ENCODE data around the gene WNT7B. TPM values are rescaled to one million over a fixed set of nuclear protein-coding genes. Genes with fewer than 3 reads are reported as not detected.

WNT7B gene
- total RNA-seq, 1 donor from 2014 or later, result not detected

DNA sequence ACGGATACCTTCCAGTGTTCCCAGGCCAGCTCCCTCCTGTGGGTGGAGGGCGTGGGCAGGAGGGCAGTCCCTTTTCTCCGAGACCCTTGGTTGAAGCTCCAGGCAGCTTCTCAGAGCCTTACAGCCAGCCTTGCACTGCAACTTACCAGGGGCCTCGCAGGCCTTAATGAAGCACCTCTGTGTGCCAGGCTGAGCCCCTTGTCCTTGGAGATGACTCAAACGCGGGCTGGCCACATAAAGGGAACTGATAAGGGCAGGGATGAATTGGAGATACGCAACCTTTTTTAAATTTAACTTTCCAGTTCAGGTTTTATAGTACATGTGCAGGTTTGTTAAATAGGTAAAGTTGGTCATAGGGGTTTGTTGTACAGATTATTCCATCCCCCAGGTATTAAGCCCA is 72.7 kb downstream of the WNT7B start:
- no peak overlapping the region for H3K4me3 Mint-ChIP-seq
- H3K27ac Mint-ChIP-seq, result no peak overlapping the region
- H3K4me1 Mint-ChIP-seq (ENCODE audit: low read depth), result no peaks in the 10 kb centered on the region
- H3K27me3 Mint-ChIP-seq (ENCODE audit: insufficient read depth), result peaks cover 5% of the 10 kb centered on the region
- intact Hi-C loops (cut with micrococcal nuclease), result no loop called here
- DNase-seq (ENCODE audit: low spot score), result no peak
- H3K9me3 Mint-ChIP-seq, result no peaks in the 10 kb centered on the region
- no peaks in the 10 kb centered on the region for H3K36me3 Mint-ChIP-seq (ENCODE audit: low read depth)

DNA sequence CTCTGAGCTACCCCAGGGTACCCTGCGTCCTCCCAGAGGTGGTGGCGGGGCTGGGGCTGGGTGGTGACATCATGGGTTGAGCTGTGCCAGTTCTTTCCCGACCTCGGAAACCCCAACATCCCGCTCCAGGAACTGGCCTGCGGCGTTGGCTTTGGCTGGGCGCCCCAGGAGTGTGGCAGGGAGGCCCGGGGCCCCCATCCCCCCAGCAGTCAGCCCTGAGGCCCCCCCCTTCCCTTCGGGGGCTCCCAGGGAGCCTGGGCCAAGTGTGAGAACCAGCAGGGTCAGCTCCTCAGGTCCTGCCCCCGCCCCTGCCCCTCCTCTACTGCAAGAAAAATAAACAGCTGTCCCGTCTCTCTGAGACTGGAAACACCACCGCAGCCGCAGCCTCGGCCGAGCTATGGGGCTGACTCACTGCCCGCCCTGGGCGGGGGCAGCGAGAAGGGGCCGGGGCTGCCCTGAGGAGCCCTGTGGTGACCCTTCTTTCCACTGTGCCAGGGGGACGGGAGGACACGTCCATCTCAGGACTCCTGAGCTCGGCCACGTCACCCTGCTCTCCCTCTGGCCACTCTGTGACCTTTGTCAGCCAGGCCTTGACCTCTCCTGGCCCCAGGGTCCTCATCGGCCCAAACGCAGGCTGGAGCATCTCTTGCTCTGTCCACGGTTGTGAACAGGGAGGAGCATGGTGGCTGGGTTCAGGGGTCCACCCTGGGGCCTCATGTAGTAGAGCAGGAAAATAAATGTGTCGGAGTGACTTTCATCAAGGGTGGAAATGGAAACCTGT is 73.4 kb downstream of the WNT7B start:
- peaks cover 5% of the 10 kb centered on the region for H3K27me3 Mint-ChIP-seq (ENCODE audit: insufficient read depth)
- no peak overlapping the region for H3K27ac Mint-ChIP-seq
- DNase-seq (ENCODE audit: low spot score), result no peak
- H3K36me3 Mint-ChIP-seq (ENCODE audit: low read depth), result no peaks in the 10 kb centered on the region
- H3K9me3 Mint-ChIP-seq, result no peaks in the 10 kb centered on the region
- no peak overlapping the region for H3K4me3 Mint-ChIP-seq
- H3K4me1 Mint-ChIP-seq (ENCODE audit: low read depth), result no peaks in the 10 kb centered on the region
- intact Hi-C loops (cut with micrococcal nuclease), result no loop called here

DNA sequence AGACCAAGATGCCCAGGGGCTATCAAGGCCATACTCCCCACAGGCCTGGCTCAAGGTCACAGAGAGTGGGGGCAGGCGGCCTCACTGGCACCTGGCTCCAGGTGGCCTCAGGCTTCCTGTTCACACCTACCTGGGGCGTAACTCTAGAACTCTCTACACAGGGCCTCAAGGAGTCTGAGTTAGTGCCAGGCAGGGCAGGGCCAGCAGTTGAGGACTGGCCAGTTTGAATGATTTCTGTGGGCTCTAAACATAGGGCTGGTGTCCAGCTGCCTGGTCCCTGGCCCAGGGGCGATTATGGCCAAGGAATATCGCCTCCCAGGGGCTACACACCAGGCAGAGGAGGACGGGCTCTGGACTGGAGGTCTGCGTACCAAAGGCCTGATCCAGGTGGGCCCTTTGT is 79.2 kb downstream of the WNT7B start:
- no peaks in the 10 kb centered on the region for H3K27me3 Mint-ChIP-seq (ENCODE audit: insufficient read depth)
- no peak for DNase-seq (ENCODE audit: low spot score)
- H3K4me1 Mint-ChIP-seq (ENCODE audit: low read depth), result no peaks in the 10 kb centered on the region
- H3K9me3 Mint-ChIP-seq, result no peaks in the 10 kb centered on the region
- no peak overlapping the region for H3K4me3 Mint-ChIP-seq
- intact Hi-C loops (cut with micrococcal nuclease), result no loop called here
- no peaks in the 10 kb centered on the region for H3K36me3 Mint-ChIP-seq (ENCODE audit: low read depth)
- no peak overlapping the region for H3K27ac Mint-ChIP-seq

DNA sequence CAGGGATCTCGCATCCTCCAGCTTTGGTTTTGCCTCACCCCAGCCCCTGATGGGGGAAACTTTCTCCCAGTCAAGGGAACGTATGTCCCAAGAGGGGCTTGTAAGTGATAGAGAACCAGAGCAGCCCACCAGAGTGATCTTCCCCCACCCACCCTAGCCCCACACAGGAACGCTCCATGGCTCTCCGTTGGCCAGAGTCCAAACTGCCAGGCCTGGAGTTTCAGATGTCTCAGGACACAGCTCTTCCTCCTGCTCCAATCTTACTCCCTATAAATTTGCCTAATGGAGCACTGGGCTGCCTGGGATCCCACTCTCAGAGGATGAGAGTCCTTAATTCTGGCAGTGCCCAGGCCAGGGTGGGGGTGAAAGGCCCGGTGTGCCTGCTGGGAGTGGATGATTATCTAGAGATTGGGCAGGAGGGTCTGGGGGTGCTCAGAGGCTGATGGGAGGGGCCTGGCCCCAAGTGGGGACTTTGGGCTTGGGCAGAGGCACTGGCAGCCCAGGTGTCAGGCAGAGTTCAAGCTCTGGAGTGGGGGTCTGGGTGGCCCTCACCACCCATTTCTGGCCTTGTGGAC is 79.9 kb downstream of the WNT7B start:
- H3K27ac Mint-ChIP-seq, result no peak overlapping the region

DNA sequence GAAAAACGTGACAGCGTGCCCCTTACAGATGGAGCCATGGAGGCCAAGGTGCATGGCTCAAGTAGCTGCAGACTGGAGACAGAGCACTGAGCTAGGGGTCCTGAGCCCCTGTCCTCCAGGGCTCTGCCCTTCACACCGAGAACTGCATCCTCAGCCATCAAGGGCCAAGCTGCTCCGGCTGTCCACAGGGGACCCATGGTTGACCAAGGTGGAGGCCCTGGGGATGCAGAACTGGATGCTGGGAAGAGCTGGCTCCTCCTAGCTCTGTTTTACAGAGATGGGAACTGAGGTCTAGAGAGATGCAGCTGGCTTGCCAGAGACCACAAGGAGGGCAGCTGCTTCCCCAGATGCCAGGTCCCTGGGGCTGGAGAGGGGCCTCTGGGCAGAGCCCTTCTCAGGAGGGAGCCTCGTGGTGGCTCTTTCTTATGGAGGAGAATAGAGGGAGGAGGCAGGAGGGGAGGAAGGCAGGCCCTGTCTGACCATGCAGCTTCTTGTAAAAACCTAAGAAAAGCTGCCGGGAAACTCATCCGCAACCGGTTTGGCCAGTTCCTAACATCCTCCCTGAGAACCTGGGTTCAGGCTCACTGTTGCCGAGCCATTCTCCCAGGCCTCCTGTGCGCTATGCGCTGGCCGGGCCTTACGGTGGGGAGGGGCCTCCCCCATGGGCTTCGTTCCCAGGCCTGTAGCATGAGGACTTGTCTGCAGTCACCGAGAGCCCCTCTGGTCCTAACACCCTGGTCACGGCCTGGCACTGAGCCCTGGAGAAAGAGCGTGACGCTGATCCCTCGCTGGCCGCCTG is 80.6 kb downstream of the WNT7B start:
- intact Hi-C loops (cut with micrococcal nuclease), result no loop called here

More for the DNA sequence above, 79.9 kb downstream of the WNT7B start:
- Mint-ChIP-seq H3K4me1 (ENCODE audit: low read depth) (no peaks in the 10 kb centered on the region), H3K27me3 (ENCODE audit: insufficient read depth) (no peaks in the 10 kb centered on the region), H3K9me3 (no peaks in the 10 kb centered on the region), H3K4me3 (no peak overlapping the region), H3K36me3 (ENCODE audit: low read depth) (no peaks in the 10 kb centered on the region)
- DNase-seq (ENCODE audit: low spot score), result no peak
- intact Hi-C loops (cut with micrococcal nuclease), result no loop called here

DNA sequence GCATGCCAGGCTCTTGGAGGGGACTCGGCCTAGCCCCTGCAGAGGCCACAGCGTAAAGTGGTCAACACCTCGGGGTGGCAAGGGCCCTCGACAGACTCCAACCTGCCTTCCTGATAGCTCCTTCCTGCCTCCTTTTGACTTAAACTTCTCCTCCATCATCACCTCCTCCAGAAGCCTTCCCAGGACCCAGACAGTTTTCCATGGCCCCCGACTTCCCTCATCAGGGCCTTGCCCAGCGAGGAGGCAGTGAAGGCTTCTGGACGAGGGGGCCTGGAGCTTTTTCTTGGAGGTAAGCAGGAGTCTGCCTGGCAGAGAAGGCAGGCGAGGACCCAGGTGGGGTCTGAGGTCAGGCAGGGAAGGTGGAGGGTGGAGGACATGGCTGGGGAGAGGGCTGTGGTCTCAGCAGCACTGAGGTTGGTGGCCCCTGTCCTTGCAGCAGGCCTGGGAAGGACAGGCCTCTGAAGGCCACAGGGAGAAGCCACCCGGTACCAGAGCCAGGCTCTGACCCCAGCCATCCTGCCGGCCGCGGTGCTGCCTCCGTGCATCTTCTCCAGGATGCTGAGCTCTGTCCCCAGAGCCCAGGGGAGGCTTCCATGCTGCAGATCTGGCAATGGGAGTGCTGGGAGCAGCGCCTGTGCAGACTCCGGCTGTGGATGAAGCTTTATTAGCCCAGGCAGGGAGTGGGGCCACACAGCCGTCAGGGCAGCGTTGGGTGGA is 81.4 kb downstream of the WNT7B start:
- no peak overlapping the region for H3K27ac Mint-ChIP-seq
- intact Hi-C loops (cut with micrococcal nuclease), result no loop called here
- no peaks in the 10 kb centered on the region for H3K9me3 Mint-ChIP-seq

More for the DNA sequence above, 80.6 kb downstream of the WNT7B start:
- no peak overlapping the region for H3K4me3 Mint-ChIP-seq
- H3K4me1 Mint-ChIP-seq (ENCODE audit: low read depth), result no peaks in the 10 kb centered on the region
- H3K36me3 Mint-ChIP-seq (ENCODE audit: low read depth), result no peaks in the 10 kb centered on the region
- no peaks in the 10 kb centered on the region for H3K27me3 Mint-ChIP-seq (ENCODE audit: insufficient read depth)
- no peaks in the 10 kb centered on the region for H3K9me3 Mint-ChIP-seq
- H3K27ac Mint-ChIP-seq, result no peak overlapping the region
- no peak for DNase-seq (ENCODE audit: low spot score)

DNA sequence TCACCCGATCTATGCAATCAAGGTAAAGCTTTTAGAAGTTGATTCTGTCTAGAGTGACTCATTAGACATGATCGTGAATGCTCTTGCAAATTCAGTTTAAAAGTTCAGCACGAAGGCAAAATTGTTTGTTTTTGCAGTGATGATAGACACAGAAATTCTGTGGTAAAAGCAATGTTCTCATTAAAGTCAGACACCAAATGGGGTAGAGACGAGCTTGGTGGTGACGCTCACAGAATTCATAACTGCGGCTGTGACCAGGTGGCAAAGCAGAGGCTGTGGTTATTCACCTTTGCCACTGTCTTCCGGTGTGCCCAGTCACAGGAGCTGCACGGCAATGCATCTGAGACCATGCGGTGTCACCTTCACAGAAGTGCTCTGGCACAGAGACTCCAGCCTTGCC is 83.4 kb downstream of the WNT7B start:
- H3K4me3 Mint-ChIP-seq, result no peak overlapping the region
- DNase-seq (ENCODE audit: low spot score), result no peak

More for the DNA sequence above, 81.4 kb downstream of the WNT7B start:
- Mint-ChIP-seq H3K4me1 (ENCODE audit: low read depth) (no peaks in the 10 kb centered on the region), H3K27me3 (ENCODE audit: insufficient read depth) (no peaks in the 10 kb centered on the region), H3K36me3 (ENCODE audit: low read depth) (no peaks in the 10 kb centered on the region), H3K4me3 (no peak overlapping the region)
- DNase-seq (ENCODE audit: low spot score), result no peak

DNA sequence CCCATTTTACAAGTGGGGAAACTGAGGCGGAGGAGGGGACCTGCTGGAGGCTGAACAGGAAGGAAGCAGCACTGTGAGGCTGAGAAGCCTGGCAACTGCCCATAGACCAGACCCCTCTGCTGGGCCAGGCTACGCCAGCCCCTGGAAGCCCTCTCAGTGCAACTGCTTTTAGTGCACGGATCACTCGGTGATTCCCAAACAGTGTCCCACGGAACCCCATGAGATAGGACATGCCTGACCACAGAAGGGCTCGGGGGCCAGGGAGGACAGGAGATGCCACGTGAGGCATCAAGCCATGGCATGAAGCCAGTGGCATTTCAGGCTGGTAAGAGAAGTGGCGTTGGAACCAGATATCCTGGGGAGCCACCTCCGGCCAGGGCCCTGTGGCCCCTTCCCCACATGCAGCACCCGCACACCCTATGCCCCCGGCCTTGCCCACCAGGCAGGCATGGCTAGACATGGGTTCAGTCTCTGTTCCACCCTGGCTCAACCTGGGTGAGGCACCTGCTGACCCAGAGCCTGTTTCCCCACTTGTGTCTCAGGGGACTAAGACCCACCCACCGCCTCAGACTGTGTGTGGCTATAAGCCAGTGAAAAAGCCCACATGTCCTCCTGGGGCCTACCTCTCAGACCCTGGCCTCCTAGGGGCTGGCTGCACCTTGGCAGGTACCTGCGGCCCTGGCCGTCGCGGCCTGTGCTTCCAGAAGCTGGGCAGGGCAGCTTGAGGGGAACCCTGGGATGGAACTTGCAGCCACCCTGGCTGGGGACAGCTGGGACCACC is 84.1 kb downstream of the WNT7B start:
- Mint-ChIP-seq H3K4me1 (ENCODE audit: low read depth) (no peaks in the 10 kb centered on the region), H3K27me3 (ENCODE audit: insufficient read depth) (no peaks in the 10 kb centered on the region), H3K27ac (no peak overlapping the region), H3K9me3 (no peaks in the 10 kb centered on the region), H3K4me3 (no peak overlapping the region), H3K36me3 (ENCODE audit: low read depth) (no peaks in the 10 kb centered on the region)
- no peak for DNase-seq (ENCODE audit: low spot score)
- intact Hi-C loops (cut with micrococcal nuclease), result no loop called here

More for the DNA sequence above, 83.4 kb downstream of the WNT7B start:
- H3K4me1 Mint-ChIP-seq (ENCODE audit: low read depth), result no peaks in the 10 kb centered on the region
- no peaks in the 10 kb centered on the region for H3K36me3 Mint-ChIP-seq (ENCODE audit: low read depth)
- intact Hi-C loops (cut with micrococcal nuclease), result no loop called here
- H3K9me3 Mint-ChIP-seq, result no peaks in the 10 kb centered on the region
- no peaks in the 10 kb centered on the region for H3K27me3 Mint-ChIP-seq (ENCODE audit: insufficient read depth)
- H3K27ac Mint-ChIP-seq, result no peak overlapping the region

DNA sequence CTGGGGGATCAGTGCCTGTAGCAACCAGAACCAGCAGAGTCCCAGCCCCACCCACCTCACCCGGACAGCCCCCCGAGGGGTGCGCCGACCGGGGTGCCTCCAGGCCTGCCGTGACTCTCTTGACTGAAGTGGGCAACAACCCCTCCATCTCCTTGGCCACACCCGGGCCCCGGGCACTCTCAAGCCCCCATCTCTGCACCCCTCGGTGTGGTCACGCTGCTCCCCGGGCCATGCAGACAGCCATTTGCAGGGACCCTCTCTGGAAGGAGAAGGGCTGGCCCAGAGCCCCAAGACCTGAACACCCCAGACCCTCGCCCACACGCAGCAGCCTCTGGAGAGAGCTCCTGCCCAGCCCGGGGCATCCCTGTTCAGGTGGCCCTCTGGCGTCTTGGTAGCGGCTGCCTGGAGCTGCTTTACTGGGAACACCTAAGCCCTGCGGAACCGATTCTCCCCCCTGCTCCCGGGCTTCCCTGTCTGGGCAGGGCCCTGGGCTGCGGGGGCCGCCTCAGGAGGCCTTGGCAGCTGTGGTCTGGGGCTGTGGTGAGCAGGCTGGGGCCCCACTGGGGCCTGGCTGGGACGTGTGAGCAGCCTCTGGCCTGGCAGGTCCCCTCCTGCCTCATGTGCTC is 84.9 kb downstream of the WNT7B start:
- Mint-ChIP-seq H3K27me3 (ENCODE audit: insufficient read depth) (no peaks in the 10 kb centered on the region), H3K27ac (no peak overlapping the region), H3K36me3 (ENCODE audit: low read depth) (no peaks in the 10 kb centered on the region), H3K4me1 (ENCODE audit: low read depth) (no peaks in the 10 kb centered on the region), H3K4me3 (no peak overlapping the region), H3K9me3 (no peaks in the 10 kb centered on the region)
- intact Hi-C loops (cut with micrococcal nuclease), result no loop called here
- no peak for DNase-seq (ENCODE audit: low spot score)

DNA sequence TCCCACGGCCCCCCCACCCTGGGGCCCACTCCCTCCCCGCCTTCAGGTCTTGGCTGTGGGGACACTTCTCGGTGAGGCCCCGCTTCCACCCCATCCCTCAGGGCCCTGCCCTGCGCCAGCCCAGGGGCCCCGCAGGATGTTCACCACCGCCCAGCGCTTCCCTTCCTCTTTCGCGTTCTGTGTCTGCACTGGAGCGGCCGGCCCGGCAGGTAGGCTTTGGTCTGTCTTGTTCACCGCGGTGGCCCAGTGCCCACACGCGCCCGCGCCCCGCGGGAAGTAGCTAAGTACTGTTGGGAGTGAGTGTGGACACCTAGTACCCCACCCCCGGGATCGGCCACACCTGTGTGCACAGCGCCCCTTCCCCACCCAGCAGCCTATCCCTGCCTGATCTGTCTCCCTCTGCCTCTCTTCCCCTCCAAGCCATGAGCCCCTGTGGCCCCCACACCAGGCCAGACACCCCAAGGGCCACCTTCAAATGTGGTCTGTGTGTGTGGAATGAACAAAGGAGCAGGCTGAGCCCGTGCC is 85.4 kb downstream of the WNT7B start:
- no peak overlapping the region for H3K27ac Mint-ChIP-seq
- H3K9me3 Mint-ChIP-seq, result no peaks in the 10 kb centered on the region
- H3K36me3 Mint-ChIP-seq (ENCODE audit: low read depth), result no peaks in the 10 kb centered on the region
- intact Hi-C loops (cut with micrococcal nuclease), result no loop called here
- DNase-seq (ENCODE audit: low spot score), result no peak
- H3K27me3 Mint-ChIP-seq (ENCODE audit: insufficient read depth), result no peaks in the 10 kb centered on the region
- no peak overlapping the region for H3K4me3 Mint-ChIP-seq
- no peaks in the 10 kb centered on the region for H3K4me1 Mint-ChIP-seq (ENCODE audit: low read depth)

DNA sequence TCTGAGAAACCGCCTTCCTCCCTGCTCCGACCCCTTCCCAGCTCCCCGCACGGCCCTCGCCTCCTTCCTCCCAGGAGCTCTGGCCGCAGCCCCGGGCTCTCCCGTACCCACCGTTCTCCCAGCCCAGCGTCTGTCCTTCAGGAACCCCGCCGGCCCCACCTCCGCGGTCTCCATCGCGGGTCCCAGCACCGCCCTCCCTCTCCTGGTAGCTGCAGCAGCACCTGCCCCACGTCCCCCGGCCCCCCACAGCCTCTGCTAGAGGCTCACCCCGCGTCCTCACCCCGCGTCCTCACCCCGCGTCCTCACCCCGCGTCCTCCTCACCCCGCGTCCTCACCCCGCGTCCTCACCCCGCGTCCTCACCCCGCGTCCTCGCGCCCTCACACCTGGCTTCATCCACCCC is 85.9 kb downstream of the WNT7B start:
- Mint-ChIP-seq H3K27ac (no peak overlapping the region), H3K36me3 (ENCODE audit: low read depth) (no peaks in the 10 kb centered on the region), H3K27me3 (ENCODE audit: insufficient read depth) (no peaks in the 10 kb centered on the region), H3K4me3 (no peak overlapping the region), H3K4me1 (ENCODE audit: low read depth) (no peaks in the 10 kb centered on the region), H3K9me3 (no peaks in the 10 kb centered on the region)
- intact Hi-C loops (cut with micrococcal nuclease), result no loop called here
- no peak for DNase-seq (ENCODE audit: low spot score)

DNA sequence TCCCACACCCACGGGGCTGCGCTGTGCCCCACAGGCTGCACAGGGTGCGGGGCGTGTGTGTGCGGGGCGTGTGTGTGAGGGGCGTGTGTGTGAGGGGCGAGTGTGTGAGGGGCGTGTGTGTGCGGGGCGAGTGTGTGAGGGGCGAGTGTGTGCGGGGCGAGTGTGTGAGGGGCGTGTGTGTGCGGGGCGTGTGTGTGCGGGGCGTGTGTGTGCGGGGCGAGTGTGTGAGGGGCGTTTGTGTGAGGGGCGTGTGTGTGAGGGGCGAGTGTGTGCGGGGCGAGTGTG is 86.7 kb downstream of the WNT7B start:
- no peaks in the 10 kb centered on the region for H3K36me3 Mint-ChIP-seq (ENCODE audit: low read depth)
- intact Hi-C loops (cut with micrococcal nuclease), result no loop called here
- no peaks in the 10 kb centered on the region for H3K9me3 Mint-ChIP-seq
- no peaks in the 10 kb centered on the region for H3K27me3 Mint-ChIP-seq (ENCODE audit: insufficient read depth)
- H3K4me3 Mint-ChIP-seq, result no peak overlapping the region
- H3K4me1 Mint-ChIP-seq (ENCODE audit: low read depth), result no peaks in the 10 kb centered on the region
- no peak for DNase-seq (ENCODE audit: low spot score)
- H3K27ac Mint-ChIP-seq, result no peak overlapping the region

Data from activated T-helper 1 cell treated with anti-CD3 and anti-CD28 coated beads, Interleukin-12 subunit alpha, Interleukin-12 subunit beta, Interleukin-2, Interleukin-4 antibody, amounts not matched to agents 30 ng/mL and 10 ng/mL and 1 ng/mL, durations not matched to agents 14 hours and 24 hours and 36 hours (primary cell).